ENCODE data around the gene SEMA4A. TPM values are rescaled to one million over a fixed set of nuclear protein-coding genes. Genes with fewer than 3 reads are reported as not detected.
A peak's percentile ranks its signal among the peaks of the same experiment; 100 is the strongest.

The SEMA4A gene
- total and polyA plus RNA-seq, 2 of the 8 experiments (the other 6 are each of a cell fraction or from before 2014, with no cell fraction given): 7.3 to 10.6 TPM

DNA sequence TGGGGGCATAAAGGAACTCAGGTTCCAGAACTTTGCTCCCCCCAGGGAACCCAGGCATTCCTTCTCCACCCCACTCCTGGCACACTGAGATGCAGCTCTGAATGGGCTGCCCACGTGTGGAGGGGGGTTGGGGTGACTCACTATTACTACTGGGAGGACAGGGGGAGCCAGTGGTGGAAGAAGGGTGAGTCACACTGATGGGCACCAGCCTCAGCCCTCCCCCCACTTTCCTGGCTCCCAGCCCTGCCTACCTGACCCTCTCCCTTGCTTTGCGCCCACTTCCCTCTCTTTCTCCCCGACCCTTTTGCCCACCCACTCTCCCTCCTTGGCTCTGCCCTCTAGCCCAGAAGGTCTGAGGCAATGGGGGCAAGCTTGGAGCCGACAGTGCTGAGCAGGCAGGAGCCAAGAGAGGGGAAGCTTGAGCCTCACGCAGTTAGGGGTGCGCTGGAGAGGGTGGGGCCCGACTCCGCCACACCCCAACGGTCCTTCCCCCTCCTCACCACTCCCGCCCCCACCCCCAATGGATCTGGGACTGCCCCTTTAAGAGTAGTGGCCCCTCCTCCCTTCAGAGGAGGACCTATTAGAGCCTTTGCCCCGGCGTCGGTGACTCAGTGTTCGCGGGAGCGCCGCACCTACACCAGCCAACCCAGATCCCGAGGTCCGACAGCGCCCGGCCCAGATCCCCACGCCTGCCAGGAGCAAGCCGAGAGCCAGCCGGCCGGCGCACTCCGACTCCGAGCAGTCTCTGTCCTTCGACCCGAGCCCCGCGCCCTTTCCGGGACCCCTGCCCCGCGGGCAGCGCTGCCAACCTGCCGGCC is 39.1 kb upstream of the SEMA4A start, which contains the start of gene LMNA (continued):
- TF ChIP-seq, protein P1, sequence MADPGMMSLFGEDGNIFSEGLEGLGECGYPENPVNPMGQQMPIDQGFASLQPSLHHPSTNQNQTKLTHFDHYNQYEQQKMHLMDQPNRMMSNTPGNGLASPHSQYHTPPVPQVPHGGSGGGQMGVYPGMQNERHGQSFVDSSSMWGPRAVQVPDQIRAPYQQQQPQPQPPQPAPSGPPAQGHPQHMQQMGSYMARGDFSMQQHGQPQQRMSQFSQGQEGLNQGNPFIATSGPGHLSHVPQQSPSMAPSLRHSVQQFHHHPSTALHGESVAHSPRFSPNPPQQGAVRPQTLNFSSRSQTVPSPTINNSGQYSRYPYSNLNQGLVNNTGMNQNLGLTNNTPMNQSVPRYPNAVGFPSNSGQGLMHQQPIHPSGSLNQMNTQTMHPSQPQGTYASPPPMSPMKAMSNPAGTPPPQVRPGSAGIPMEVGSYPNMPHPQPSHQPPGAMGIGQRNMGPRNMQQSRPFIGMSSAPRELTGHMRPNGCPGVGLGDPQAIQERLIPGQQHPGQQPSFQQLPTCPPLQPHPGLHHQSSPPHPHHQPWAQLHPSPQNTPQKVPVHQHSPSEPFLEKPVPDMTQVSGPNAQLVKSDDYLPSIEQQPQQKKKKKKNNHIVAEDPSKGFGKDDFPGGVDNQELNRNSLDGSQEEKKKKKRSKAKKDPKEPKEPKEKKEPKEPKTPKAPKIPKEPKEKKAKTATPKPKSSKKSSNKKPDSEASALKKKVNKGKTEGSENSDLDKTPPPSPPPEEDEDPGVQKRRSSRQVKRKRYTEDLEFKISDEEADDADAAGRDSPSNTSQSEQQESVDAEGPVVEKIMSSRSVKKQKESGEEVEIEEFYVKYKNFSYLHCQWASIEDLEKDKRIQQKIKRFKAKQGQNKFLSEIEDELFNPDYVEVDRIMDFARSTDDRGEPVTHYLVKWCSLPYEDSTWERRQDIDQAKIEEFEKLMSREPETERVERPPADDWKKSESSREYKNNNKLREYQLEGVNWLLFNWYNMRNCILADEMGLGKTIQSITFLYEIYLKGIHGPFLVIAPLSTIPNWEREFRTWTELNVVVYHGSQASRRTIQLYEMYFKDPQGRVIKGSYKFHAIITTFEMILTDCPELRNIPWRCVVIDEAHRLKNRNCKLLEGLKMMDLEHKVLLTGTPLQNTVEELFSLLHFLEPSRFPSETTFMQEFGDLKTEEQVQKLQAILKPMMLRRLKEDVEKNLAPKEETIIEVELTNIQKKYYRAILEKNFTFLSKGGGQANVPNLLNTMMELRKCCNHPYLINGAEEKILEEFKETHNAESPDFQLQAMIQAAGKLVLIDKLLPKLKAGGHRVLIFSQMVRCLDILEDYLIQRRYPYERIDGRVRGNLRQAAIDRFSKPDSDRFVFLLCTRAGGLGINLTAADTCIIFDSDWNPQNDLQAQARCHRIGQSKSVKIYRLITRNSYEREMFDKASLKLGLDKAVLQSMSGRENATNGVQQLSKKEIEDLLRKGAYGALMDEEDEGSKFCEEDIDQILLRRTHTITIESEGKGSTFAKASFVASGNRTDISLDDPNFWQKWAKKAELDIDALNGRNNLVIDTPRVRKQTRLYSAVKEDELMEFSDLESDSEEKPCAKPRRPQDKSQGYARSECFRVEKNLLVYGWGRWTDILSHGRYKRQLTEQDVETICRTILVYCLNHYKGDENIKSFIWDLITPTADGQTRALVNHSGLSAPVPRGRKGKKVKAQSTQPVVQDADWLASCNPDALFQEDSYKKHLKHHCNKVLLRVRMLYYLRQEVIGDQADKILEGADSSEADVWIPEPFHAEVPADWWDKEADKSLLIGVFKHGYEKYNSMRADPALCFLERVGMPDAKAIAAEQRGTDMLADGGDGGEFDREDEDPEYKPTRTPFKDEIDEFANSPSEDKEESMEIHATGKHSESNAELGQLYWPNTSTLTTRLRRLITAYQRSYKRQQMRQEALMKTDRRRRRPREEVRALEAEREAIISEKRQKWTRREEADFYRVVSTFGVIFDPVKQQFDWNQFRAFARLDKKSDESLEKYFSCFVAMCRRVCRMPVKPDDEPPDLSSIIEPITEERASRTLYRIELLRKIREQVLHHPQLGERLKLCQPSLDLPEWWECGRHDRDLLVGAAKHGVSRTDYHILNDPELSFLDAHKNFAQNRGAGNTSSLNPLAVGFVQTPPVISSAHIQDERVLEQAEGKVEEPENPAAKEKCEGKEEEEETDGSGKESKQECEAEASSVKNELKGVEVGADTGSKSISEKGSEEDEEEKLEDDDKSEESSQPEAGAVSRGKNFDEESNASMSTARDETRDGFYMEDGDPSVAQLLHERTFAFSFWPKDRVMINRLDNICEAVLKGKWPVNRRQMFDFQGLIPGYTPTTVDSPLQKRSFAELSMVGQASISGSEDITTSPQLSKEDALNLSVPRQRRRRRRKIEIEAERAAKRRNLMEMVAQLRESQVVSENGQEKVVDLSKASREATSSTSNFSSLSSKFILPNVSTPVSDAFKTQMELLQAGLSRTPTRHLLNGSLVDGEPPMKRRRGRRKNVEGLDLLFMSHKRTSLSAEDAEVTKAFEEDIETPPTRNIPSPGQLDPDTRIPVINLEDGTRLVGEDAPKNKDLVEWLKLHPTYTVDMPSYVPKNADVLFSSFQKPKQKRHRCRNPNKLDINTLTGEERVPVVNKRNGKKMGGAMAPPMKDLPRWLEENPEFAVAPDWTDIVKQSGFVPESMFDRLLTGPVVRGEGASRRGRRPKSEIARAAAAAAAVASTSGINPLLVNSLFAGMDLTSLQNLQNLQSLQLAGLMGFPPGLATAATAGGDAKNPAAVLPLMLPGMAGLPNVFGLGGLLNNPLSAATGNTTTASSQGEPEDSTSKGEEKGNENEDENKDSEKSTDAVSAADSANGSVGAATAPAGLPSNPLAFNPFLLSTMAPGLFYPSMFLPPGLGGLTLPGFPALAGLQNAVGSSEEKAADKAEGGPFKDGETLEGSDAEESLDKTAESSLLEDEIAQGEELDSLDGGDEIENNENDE (IDR thresholded peaks at IDR 0.05; ENCODE audit: insufficient replicate concordance, low read length): no peak
- no peak for TF ChIP-seq POU5F1 (IDR thresholded peaks at IDR 0.05; ENCODE audit: low read depth, low read length)
- 0 out of 2 replicates have a peak, but pooled peaks have one; percentile 22 for TF ChIP-seq BACH1 (IDR thresholded peaks at IDR 0.05; ENCODE audit: low read length)
- no peak for TF ChIP-seq EP300 (IDR thresholded peaks at IDR 0.05; ENCODE audit: borderline replicate concordance in 1 of 2, low read depth in 2 of 2, low read length in 2 of 2)
- no peak for TF ChIP-seq SAP30 (IDR thresholded peaks at IDR 0.05; ENCODE audit: insufficient read depth, insufficient replicate concordance, low read length)
- TF ChIP-seq CBX8 (IDR thresholded peaks at IDR 0.05; ENCODE audit: borderline replicate concordance, low read depth, low read length): no peak
- TF ChIP-seq TCF12 (IDR thresholded peaks at IDR 0.05; ENCODE audit: low read depth, low read length): no peak
- TF ChIP-seq JUND (IDR thresholded peaks at IDR 0.05; ENCODE audit: low read length): peak; percentile 91
- no peak for TF ChIP-seq HDAC6 (IDR thresholded peaks at IDR 0.05; ENCODE audit: low read depth, low read length)
- peak; percentile 71 for TF ChIP-seq PHF8 (conservative IDR thresholded peaks at IDR 0.05; ENCODE audit: low read depth, low read length)
